ENCODE data around the gene PPP4C.

GRCh38 chr16:30046588-30046987 is 29.2 kb upstream of the PPP4C start:
- TF ChIP-seq TEAD4 (IDR thresholded peaks at IDR 0.05; ENCODE audit: low read depth, low read length) = no peak
- TF ChIP-seq YY1 (IDR thresholded peaks at IDR 0.05; ENCODE audit: low read depth, low read length) = no peak
- no peak for TF ChIP-seq CTCF (IDR thresholded peaks at IDR 0.05; ENCODE audit: control extremely low read depth in 1 of 3, insufficient read depth in 1 of 3, low read depth in 1 of 3, low read length in 3 of 3)
- TF ChIP-seq SRF (IDR thresholded peaks at IDR 0.05; ENCODE audit: low read depth, low read length) = no peak
- no peak for TF ChIP-seq POLR2AphosphoS5 (IDR thresholded peaks at IDR 0.05; ENCODE audit: low read depth, low read length)
- no peak for TF ChIP-seq CREB1 (IDR thresholded peaks at IDR 0.05)
- TF ChIP-seq ATF2 (IDR thresholded peaks at IDR 0.05; ENCODE audit: low read length) = no peak
- no peak for TF ChIP-seq POLR2A (IDR thresholded peaks at IDR 0.05; ENCODE audit: control extremely low read depth in 1 of 2, low read depth in 2 of 2, low read length in 2 of 2)
- no peak for TF ChIP-seq KDM5A (IDR thresholded peaks at IDR 0.05; ENCODE audit: low read length)
- TF ChIP-seq SIRT6 (IDR thresholded peaks at IDR 0.05; ENCODE audit: low read length) = no peak
- TF ChIP-seq SP1 (IDR thresholded peaks at IDR 0.05; ENCODE audit: low read depth, low read length) = no peak
